NT2/D1 (cell line): Measurements from ENCODE around the gene SLC25A6.

Experiments
- SUZ12 ChIP-seq: IDR thresholded peaks from 2 replicates; pipeline ENCODE4 v1.6.1; 2011; ENCODE audit not compliant: insufficient read length, insufficient read depth; ENCODE audit errors: extremely low read depth
- YY1 ChIP-seq: IDR thresholded peaks from 2 replicates; pipeline ENCODE4 v1.6.1; 2011; ENCODE audit not compliant: insufficient read length, insufficient read depth
- ZNF274 ChIP-seq: IDR thresholded peaks from 2 replicates; pipeline ENCODE4 v1.6.1; 2011; ENCODE audit warnings: mild to moderate bottlenecking, low read depth, low read length

DNA sequence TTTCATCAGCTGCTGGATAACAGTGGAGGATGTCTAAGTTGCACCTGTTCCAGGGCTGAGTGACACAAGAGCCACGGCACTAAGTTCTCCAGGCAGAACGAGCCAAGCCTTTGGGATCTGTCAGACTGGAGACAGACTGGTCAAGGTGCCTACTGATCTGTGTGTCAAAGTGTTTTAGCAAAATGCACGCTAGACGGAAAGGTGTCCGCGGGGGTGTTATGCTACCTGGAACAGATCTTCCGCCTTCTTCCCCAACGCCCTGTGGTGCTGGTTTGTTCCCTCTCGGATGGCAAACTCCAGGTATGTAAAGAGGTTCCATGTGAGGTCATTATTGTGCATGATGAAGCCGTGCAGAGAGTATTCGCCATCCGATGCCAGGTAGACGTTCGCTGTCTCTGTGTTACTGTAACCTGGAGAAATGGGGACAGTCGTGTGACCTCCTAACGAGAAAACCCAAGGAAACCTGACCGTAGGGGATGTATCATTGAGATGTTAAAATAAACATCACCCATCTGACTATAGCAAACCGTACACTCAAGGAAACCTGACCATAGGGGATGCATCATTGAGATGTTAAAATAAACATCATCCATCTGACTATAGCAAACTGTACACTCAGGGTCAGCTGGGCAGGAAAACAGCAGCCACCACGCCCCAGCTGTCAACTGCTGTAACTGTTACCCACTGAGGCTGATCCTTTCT lies 29.7 kb upstream of the SLC25A6 start:
- TF ChIP-seq YY1 (no peak), ZNF274 (no peak), SUZ12 (no peak)
